T-cell (primary cell): ENCODE data around the gene AKAP6. TPM values are rescaled to one million over a fixed set of nuclear protein-coding genes. Genes with fewer than 3 reads are reported as not detected.

Experiments used
- ATAC-seq, 4 experiments: fragments of 200-7000 bp in 3 of 4; fragments of 150-1000 bp in 1 of 4; cut with Tn5 transposase; replicated peaks in 1 of 4; 1 replicate in 3 of 4; 2 replicates in 1 of 4; pipeline ENCODE4 v1.10.0; 2021; ENCODE audit warnings: moderate library complexity in 3 of 4, mild to moderate bottlenecking in 2 of 4, moderate number of reproducible peaks in 1 of 4
- CTCF ChIA-PET, 2 donors: fragments of 300-600 bp; sonication (Branson Sonifier 250); formaldehyde crosslinking; loops; one replicate each; lab custom pipeline; 2022; ENCODE audit warnings: antibody characterized with exemption in 2 of 2; lab: Charles Lee
- POLR2A ChIA-PET, 2 donors: fragments of 300-600 bp; sonication (Branson Sonifier 250); formaldehyde crosslinking; loops; one replicate each; lab custom pipeline; 2022; ENCODE audit warnings: antibody characterized with exemption in 2 of 2; lab: Charles Lee
- DNase-seq, 35 experiments: peaks; one replicate each; pipeline versions ENCODE4 v3.0.0 to v3.0.0-alpha.2; 2013 to 2023
- H3K27ac ChIP-seq: one replicate; pipeline ENCODE4 v1.5.1; 2013; ENCODE audit warnings: low read length
- H3K27me3 ChIP-seq, 2 experiments: replicated peaks in 1 of 2; 1 replicate in 1 of 2; 2 replicates in 1 of 2; pipeline versions ENCODE4 v1.6.1 to v1.7.0; 2013; ENCODE audit warnings: low read length in 1 of 2, mixed read lengths in 1 of 2; ENCODE audit not compliant: control insufficient read depth in 2 of 2, insufficient read depth in 2 of 2; ENCODE audit errors: extremely low read depth in 1 of 2
- H3K36me3 ChIP-seq, 2 donors: 1 replicate in 1 of 2; 2 replicates in 1 of 2; pipeline versions ENCODE4 v1.6.1 to v1.7.0; 2013; ENCODE audit warnings: low read length in 1 of 2; ENCODE audit not compliant: control insufficient read depth in 2 of 2, insufficient read depth in 1 of 2; ENCODE audit errors: extremely low read depth in 1 of 2
- H3K4me1 ChIP-seq, 2 experiments: 1 replicate in 1 of 2; 2 replicates in 1 of 2; pipeline versions ENCODE4 v1.6.1 to v1.7.0; 2013; ENCODE audit warnings: low read length in 2 of 2, mixed read lengths in 1 of 2; ENCODE audit not compliant: insufficient read depth in 2 of 2, control insufficient read depth in 1 of 2; ENCODE audit errors: extremely low read depth in 1 of 2
- H3K4me3 ChIP-seq, 2 donors: 1 replicate in 1 of 2; 2 replicates in 1 of 2; pipeline versions ENCODE4 v1.5.1 to v1.7.0; 2013; ENCODE audit warnings: mild to moderate bottlenecking in 2 of 2, low read length in 1 of 2, moderate library complexity in 1 of 2; ENCODE audit not compliant: control insufficient read depth in 1 of 2; ENCODE audit errors: extremely low read depth in 1 of 2
- H3K9me3 ChIP-seq: 2 replicates; pipeline ENCODE4 v1.7.0; 2013
- H3K27ac Mint-ChIP-seq, 2 donors: one replicate each; pipeline ENCODE4 v1.8.0; 2020 to 2021; ENCODE audit warnings: mild to moderate bottlenecking in 2 of 2, mixed read lengths in 2 of 2
- H3K27me3 Mint-ChIP-seq, 2 donors: one replicate each; pipeline ENCODE4 v1.8.0; 2021 to 2022; ENCODE audit warnings: mixed read lengths in 2 of 2
- H3K36me3 Mint-ChIP-seq: one replicate; pipeline ENCODE4 v1.8.0; 2021; ENCODE audit warnings: mixed read lengths
- H3K4me1 Mint-ChIP-seq, 3 donors: one replicate each; pipeline ENCODE4 v1.8.0; 2020 to 2022; ENCODE audit warnings: mixed read lengths in 3 of 3, mild to moderate bottlenecking in 1 of 3
- H3K4me3 Mint-ChIP-seq, 3 donors: one replicate each; pipeline ENCODE4 v1.8.0; 2020 to 2022; ENCODE audit warnings: mild to moderate bottlenecking in 3 of 3, mixed read lengths in 3 of 3, moderate library complexity in 3 of 3
- H3K9me3 Mint-ChIP-seq, 3 donors: one replicate each; pipeline ENCODE4 v1.8.0; 2020 to 2022; ENCODE audit warnings: mixed read lengths in 3 of 3
- WGBS: methylation state at CpG from one replicate; pipeline ENCODE4 v1.1.5; 2013; ENCODE audit warnings: missing lambda C conversion rate; ENCODE audit not compliant: insufficient coverage; 5-methylcytosine and 5-hydroxymethylcytosine counted together
- total RNA-seq, 35 experiments: library from RNA in 6 of 35; stranded (reverse) in 6 of 35; fragments of 120-200 nt in 1 of 35; gene quantifications; one replicate each; pipeline versions ENCODE4 v1.2.1 to v1.2.4 and lab custom pipeline; 2013 to 2026

AKAP6 gene
- total RNA-seq, 5 donors from 2014 or later (not counting 1 experiment from before 2014, with no cell fraction given), result 1.7 to 6.6 (median 2.6) TPM

DNA sequence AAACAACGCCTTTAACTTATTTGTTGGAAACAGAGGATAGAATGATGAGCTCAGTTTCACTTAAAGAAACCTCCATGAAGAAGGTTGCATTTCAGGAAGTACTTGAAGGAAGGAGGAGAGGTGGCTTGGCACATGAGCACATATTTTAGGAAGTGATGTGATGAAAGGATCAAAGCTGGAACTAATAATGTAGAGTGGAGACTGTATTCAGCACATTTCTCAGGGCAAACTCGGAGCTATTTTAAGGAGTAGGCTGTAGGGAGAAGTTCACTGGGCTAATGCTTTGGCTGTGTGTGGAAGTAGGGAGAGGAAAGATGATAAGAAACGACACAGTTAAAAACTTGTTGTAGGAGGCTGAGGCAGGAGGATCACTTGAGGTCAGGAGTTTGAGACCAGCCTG, 272.8 kb downstream of the AKAP6 start:
- H3K4me1 Mint-ChIP-seq, result no peaks in the 10 kb centered on the region
- ChIA-PET CTCF (no interaction called here), POLR2A (no interaction called here)
- H3K4me3 ChIP-seq, result no peak overlapping the region
- no peaks in the 10 kb centered on the region for H3K36me3 ChIP-seq
- no peaks in the 10 kb centered on the region for H3K9me3 Mint-ChIP-seq
- H3K9me3 ChIP-seq, result no peaks in the 10 kb centered on the region
- peaks cover 0 to 5% of the 10 kb centered on the region in 2 donors for H3K27me3 Mint-ChIP-seq
- H3K27me3 ChIP-seq, result no peaks in the 10 kb centered on the region
- H3K4me1 ChIP-seq, result no peaks in the 10 kb centered on the region
- no peak overlapping the region for H3K4me3 Mint-ChIP-seq
- WGBS, result 61% methylated on average over 2 of the region's 3 CpGs
- no peak overlapping the region for H3K27ac Mint-ChIP-seq
- DNase-seq (no peak), ATAC-seq (no peak)
- H3K27ac ChIP-seq, result no peak overlapping the region
- no peaks in the 10 kb centered on the region for H3K36me3 Mint-ChIP-seq

DNA sequence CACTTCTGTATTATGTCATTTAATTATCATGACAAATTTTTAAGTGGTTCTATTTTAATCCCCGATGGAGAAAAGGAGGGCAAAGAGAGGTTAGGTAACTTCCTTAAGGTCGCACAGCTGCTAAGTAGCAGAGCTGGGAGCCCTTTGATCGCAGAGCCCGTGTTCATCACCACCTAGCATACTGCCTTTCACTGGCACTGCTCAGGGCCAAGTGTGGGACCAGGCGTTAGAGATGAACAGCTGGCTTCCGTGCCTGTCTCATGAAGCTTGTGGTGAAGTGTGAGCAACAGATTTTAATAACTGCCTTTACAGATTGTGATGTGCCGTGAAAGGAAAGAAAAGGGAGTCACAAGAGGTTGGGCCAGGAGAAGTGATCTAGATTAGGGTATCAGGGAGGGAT, 273.6 kb downstream of the AKAP6 start:
- H3K27ac ChIP-seq, result no peak overlapping the region
- H3K4me3 ChIP-seq, result no peak overlapping the region
- H3K4me1 ChIP-seq, result no peaks in the 10 kb centered on the region
- H3K9me3 ChIP-seq, result no peaks in the 10 kb centered on the region
- ATAC-seq, result no peak
- ChIA-PET POLR2A (no interaction called here), CTCF (interaction anchor here in 1 of 2 donors (0.7 kb wide), 1 partner anchor 1773 kb away, joined by 3 read pairs; no protein-coding TSS in a partner anchor)
- Mint-ChIP-seq H3K27ac (no peak overlapping the region), H3K4me1 (no peaks in the 10 kb centered on the region), H3K4me3 (no peak overlapping the region), H3K36me3 (no peaks in the 10 kb centered on the region), H3K27me3 (peaks cover 0 to 5% of the 10 kb centered on the region in 2 donors), H3K9me3 (no peaks in the 10 kb centered on the region)
- whole genome bisulfite sequencing, result 91% methylated on average over 2 of the region's 7 CpGs
- H3K27me3 ChIP-seq, result no peaks in the 10 kb centered on the region
- H3K36me3 ChIP-seq, result no peaks in the 10 kb centered on the region
- no peak for DNase-seq

DNA sequence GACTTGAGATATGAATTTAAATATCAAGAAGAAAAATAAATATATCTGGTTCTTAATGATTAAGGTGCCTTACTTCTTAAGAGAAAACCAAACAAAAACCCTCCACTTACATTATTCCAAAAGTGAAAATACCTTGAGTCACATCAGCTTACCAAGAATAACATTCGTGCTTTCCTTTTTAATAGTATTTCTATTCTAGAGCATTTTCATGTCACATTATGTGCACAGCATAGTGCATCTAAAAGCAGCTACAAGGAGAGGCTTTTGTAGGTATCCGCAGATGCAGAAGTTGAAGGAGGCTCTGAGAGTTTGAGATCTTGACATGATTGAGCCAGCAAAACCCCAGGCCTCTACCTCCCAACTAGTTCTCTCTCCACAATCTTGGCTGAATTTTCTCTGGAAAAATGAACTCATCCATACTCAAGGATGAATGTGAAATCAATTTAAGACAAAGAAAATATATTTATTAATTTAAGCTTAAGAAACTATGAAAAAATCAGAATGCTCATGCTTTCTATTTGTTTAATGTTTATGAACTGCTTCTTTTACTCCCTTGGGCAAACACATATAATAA, 275.0 kb downstream of the AKAP6 start:
- CTCF ChIA-PET, result no interaction called here
- Mint-ChIP-seq H3K9me3 (no peaks in the 10 kb centered on the region), H3K27ac (no peak overlapping the region), H3K27me3 (peaks cover 0 to 5% of the 10 kb centered on the region in 2 donors), H3K36me3 (no peaks in the 10 kb centered on the region), H3K4me3 (no peak overlapping the region), H3K4me1 (no peaks in the 10 kb centered on the region)
- ATAC-seq (no peak), DNase-seq (no peak)
- no peaks in the 10 kb centered on the region for H3K36me3 ChIP-seq
- no peaks in the 10 kb centered on the region for H3K4me1 ChIP-seq
- H3K27me3 ChIP-seq, result no peaks in the 10 kb centered on the region
- POLR2A ChIA-PET, result no interaction called here
- WGBS, result no CpG with 5 or more reads among the region's 2 CpGs
- no peaks in the 10 kb centered on the region for H3K9me3 ChIP-seq
- no peak overlapping the region for H3K4me3 ChIP-seq
- H3K27ac ChIP-seq, result no peak overlapping the region

DNA sequence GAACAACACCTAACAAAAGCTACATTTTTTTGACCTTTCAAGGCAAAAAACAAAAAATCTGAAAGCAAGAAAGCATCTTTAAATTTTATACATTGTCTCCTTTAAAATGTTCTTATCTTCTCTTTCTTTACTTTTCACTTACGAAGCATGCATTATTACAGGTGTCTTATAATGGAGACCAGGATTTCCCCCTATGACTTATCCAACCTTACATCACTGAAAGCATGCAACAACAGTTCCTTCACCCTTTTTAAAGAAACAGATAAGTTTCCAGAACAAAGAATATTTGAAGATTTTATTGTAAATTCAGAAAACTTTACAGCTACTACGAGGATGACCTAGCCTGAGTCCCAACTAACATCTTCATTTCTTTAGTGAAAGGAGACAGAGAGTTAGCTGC, 277.2 kb downstream of the AKAP6 start:
- Mint-ChIP-seq H3K9me3 (no peaks in the 10 kb centered on the region), H3K27me3 (peaks cover 0 to 5% of the 10 kb centered on the region in 2 donors), H3K36me3 (no peaks in the 10 kb centered on the region)

DNA sequence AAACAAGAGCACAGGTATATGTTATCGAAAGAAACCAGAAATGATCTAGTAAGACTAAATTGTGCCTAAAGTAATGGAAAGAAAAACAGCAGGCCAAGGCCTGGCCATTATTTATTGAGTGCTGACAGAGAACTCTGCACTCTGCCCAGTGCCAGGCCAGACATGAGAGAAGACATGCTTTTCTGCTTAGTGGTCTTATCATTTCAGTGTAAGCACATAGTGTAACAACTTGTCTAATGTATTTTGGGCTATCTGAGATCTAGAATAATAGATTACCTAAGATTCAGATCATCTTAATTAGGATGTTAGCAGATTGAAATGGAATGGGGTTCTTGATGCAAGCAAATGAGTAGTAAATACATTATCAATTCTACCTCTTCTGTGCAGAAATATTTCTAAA, 278.3 kb downstream of the AKAP6 start:
- DNase-seq (no peak), ATAC-seq (no peak)
- Mint-ChIP-seq H3K4me1 (no peaks in the 10 kb centered on the region), H3K27me3 (peaks cover 0 to 5% of the 10 kb centered on the region in 2 donors), H3K9me3 (no peaks in the 10 kb centered on the region), H3K36me3 (no peaks in the 10 kb centered on the region), H3K4me3 (no peak overlapping the region), H3K27ac (no peak overlapping the region)
- H3K36me3 ChIP-seq, result no peaks in the 10 kb centered on the region
- no peaks in the 10 kb centered on the region for H3K4me1 ChIP-seq
- ChIA-PET POLR2A (no interaction called here), CTCF (no interaction called here)
- no peaks in the 10 kb centered on the region for H3K27me3 ChIP-seq
- H3K27ac ChIP-seq, result no peak overlapping the region
- no peaks in the 10 kb centered on the region for H3K9me3 ChIP-seq
- WGBS, result 100% methylated on average over 1 of the region's 1 CpG
- H3K4me3 ChIP-seq, result no peak overlapping the region

More for the DNA sequence above, 277.2 kb downstream of the AKAP6 start:
- DNase-seq (no peak), ATAC-seq (no peak)
- Histone ChIP-seq H3K27me3 (no peaks in the 10 kb centered on the region), H3K27ac (no peak overlapping the region), H3K4me3 (no peak overlapping the region), H3K9me3 (no peaks in the 10 kb centered on the region), H3K36me3 (no peaks in the 10 kb centered on the region), H3K4me1 (no peaks in the 10 kb centered on the region)
- no CpG with 5 or more reads among the region's 2 CpGs for WGBS
- ChIA-PET CTCF (no interaction called here), POLR2A (interaction anchor here in 1 of 2 donors (0.6 kb wide), 1 partner anchor 104 kb away, joined by 3 read pairs; no protein-coding TSS in a partner anchor)
- Mint-ChIP-seq H3K4me1 (no peaks in the 10 kb centered on the region), H3K4me3 (no peak overlapping the region), H3K27ac (no peak overlapping the region)

DNA sequence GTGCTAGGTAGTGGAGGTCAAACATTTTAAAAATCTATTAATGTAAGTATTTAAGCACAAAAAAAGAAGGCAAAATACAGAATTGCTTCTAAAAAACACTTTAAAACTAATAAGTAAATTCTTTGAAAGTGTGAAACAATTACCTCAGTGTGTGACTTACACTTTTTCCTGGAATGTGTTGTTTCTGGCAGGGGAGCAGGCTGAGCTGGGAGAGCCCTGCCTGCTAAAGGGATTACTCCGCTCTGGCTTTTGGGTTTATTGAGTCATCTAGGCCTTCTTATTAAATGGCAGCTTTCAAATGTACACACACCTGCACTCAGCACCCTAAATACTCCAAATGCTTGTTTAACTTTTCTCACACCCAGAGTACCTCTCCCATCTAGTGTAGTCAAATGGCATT, 279.8 kb downstream of the AKAP6 start:
- ChIA-PET POLR2A (no interaction called here), CTCF (interaction anchor here in 1 of 2 donors (0.7 kb wide), 1 partner anchor 231 kb away, joined by 4 read pairs; no protein-coding TSS in a partner anchor)
- Histone ChIP-seq H3K9me3 (no peaks in the 10 kb centered on the region), H3K27ac (no peak overlapping the region), H3K4me1 (no peaks in the 10 kb centered on the region), H3K4me3 (no peak overlapping the region), H3K27me3 (no peaks in the 10 kb centered on the region), H3K36me3 (no peaks in the 10 kb centered on the region)
- no CpG with 5 or more reads among the region's 1 CpG for WGBS
- Mint-ChIP-seq H3K27ac (no peak overlapping the region), H3K4me1 (no peaks in the 10 kb centered on the region), H3K9me3 (no peaks in the 10 kb centered on the region), H3K27me3 (no peaks in the 10 kb centered on the region), H3K4me3 (no peak overlapping the region), H3K36me3 (no peaks in the 10 kb centered on the region)
- no peak for ATAC-seq
- DNase-seq, result no peak
